ENCODE results near the gene KCNH8. TPM values are rescaled to one million over a fixed set of nuclear protein-coding genes. Genes with fewer than 3 reads are reported as not detected.
"Not testable (repeated sequence)": the region's sequence is repeated elsewhere in the genome, so short reads cannot be mapped to it uniquely, and the experiment has no call there.

KCNH8 gene
- 2.2 TPM for polyA plus RNA-seq
- long read RNA-seq, donor 1, result 0 reads
- long read RNA-seq, donor 2, result 0 reads
- long read RNA-seq, donor 3, result 0 reads
- long read RNA-seq, donor 4, result 0 reads
- long read RNA-seq, donor 5, result 0 reads
- long read RNA-seq, donor 6, result 0 reads
- long read RNA-seq, donor 7, result 0 reads
- long read RNA-seq, donor 8, result 0 reads
- long read RNA-seq, donor 9, result 0 reads
- long read RNA-seq, donor 10, result 0 reads
- long read RNA-seq, donor 11, result 0 reads

- Histone ChIP-seq H3K36me3 (ENCODE audit: control insufficient read depth, insufficient read depth, low read length) (no peaks in the 10 kb centered on the region), H3K27me3 (ENCODE audit: control insufficient read depth, insufficient read depth, low read length) (peaks cover 34% of the 10 kb centered on the region), H3K4me3 (ENCODE audit: low read length) (peak within 1 kb of the TSS; percentile 58), H3K27ac (ENCODE audit: low read length) (peak within 1 kb of the TSS; percentile 73), H3K4me1 (ENCODE audit: control insufficient read depth, insufficient read depth, low read length) (peaks cover 10% of the 10 kb centered on the region), H3K9me3 (ENCODE audit: control insufficient read depth, low read depth, low read length) (no peaks in the 10 kb centered on the region)
- DNase-seq, result peak; percentile 16 to 55
- no CpG with 5 or more reads among the region's 64 CpGs for WGBS (ENCODE audit: insufficient coverage, low lambda C conversion rate)
These were observed at the start of gene KCNH8 for GRCh38 chr3:19147905-19148767. Gene KCNH8 (plus strand): TSS chr3:19148510. CDS start chr3:19148720, 210 bp downstream.

- not testable (repeated sequence) for H3K27ac ChIP-seq (ENCODE audit: low read length); H3K27me3 ChIP-seq (ENCODE audit: control insufficient read depth, insufficient read depth, low read length); H3K4me3 ChIP-seq (ENCODE audit: low read length); H3K9me3 ChIP-seq (ENCODE audit: control insufficient read depth, low read depth, low read length); H3K36me3 ChIP-seq (ENCODE audit: control insufficient read depth, insufficient read depth, low read length); DNase-seq; H3K4me1 ChIP-seq (ENCODE audit: control insufficient read depth, insufficient read depth, low read length)
- no CpG with 5 or more reads among the region's 29 CpGs for WGBS (ENCODE audit: insufficient coverage, low lambda C conversion rate)
These were observed 45.5 kb upstream of the KCNH8 start for GRCh38 chr3:19102654-19103290.

- Histone ChIP-seq H3K27me3 (ENCODE audit: control insufficient read depth, insufficient read depth, low read length) (no peaks in the 10 kb centered on the region), H3K4me1 (ENCODE audit: control insufficient read depth, insufficient read depth, low read length) (no peaks in the 10 kb centered on the region), H3K9me3 (ENCODE audit: control insufficient read depth, low read depth, low read length) (peaks cover 5% of the 10 kb centered on the region), H3K4me3 (ENCODE audit: low read length) (no peak overlapping the region), H3K36me3 (ENCODE audit: control insufficient read depth, insufficient read depth, low read length) (no peaks in the 10 kb centered on the region), H3K27ac (ENCODE audit: low read length) (no peak overlapping the region)
- WGBS (ENCODE audit: insufficient coverage, low lambda C conversion rate), result no CpG with 5 or more reads among the region's 3 CpGs
- DNase-seq, result no peak
These were observed 44.8 kb upstream of the KCNH8 start for GRCh38 chr3:19103510-19103909.

GRCh38 chr3:19104459-19104858, 43.9 kb upstream of the KCNH8 start:
- Histone ChIP-seq H3K36me3 (ENCODE audit: control insufficient read depth, insufficient read depth, low read length) (no peaks in the 10 kb centered on the region), H3K4me1 (ENCODE audit: control insufficient read depth, insufficient read depth, low read length) (no peaks in the 10 kb centered on the region), H3K27ac (ENCODE audit: low read length) (no peak overlapping the region), H3K4me3 (ENCODE audit: low read length) (no peak overlapping the region), H3K9me3 (ENCODE audit: control insufficient read depth, low read depth, low read length) (peaks cover 5% of the 10 kb centered on the region), H3K27me3 (ENCODE audit: control insufficient read depth, insufficient read depth, low read length) (no peaks in the 10 kb centered on the region)
- no peak for DNase-seq

- H3K27me3 ChIP-seq (ENCODE audit: control insufficient read depth, insufficient read depth, low read length), result no peaks in the 10 kb centered on the region
- no peak for DNase-seq
- no peak overlapping the region for H3K4me3 ChIP-seq (ENCODE audit: low read length)
- peaks cover 5% of the 10 kb centered on the region for H3K9me3 ChIP-seq (ENCODE audit: control insufficient read depth, low read depth, low read length)
- H3K36me3 ChIP-seq (ENCODE audit: control insufficient read depth, insufficient read depth, low read length), result no peaks in the 10 kb centered on the region
- WGBS (ENCODE audit: insufficient coverage, low lambda C conversion rate), result no CpG with 5 or more reads among the region's 4 CpGs
- no peak overlapping the region for H3K27ac ChIP-seq (ENCODE audit: low read length)
- no peaks in the 10 kb centered on the region for H3K4me1 ChIP-seq (ENCODE audit: control insufficient read depth, insufficient read depth, low read length)
These were observed 42.5 kb upstream of the KCNH8 start for GRCh38 chr3:19105826-19106225.

GRCh38 chr3:19106307-19106706, 42.0 kb upstream of the KCNH8 start:
- Histone ChIP-seq H3K9me3 (ENCODE audit: control insufficient read depth, low read depth, low read length) (peaks cover 5% of the 10 kb centered on the region), H3K36me3 (ENCODE audit: control insufficient read depth, insufficient read depth, low read length) (no peaks in the 10 kb centered on the region), H3K27me3 (ENCODE audit: control insufficient read depth, insufficient read depth, low read length) (no peaks in the 10 kb centered on the region), H3K4me3 (ENCODE audit: low read length) (no peak overlapping the region), H3K4me1 (ENCODE audit: control insufficient read depth, insufficient read depth, low read length) (no peaks in the 10 kb centered on the region), H3K27ac (ENCODE audit: low read length) (no peak overlapping the region)
- no CpG with 5 or more reads among the region's 1 CpG for WGBS (ENCODE audit: insufficient coverage, low lambda C conversion rate)
- DNase-seq, result no peak

GRCh38 chr3:19107719-19108118, 40.6 kb upstream of the KCNH8 start:
- Histone ChIP-seq H3K9me3 (ENCODE audit: control insufficient read depth, low read depth, low read length) (peaks cover 5% of the 10 kb centered on the region), H3K27me3 (ENCODE audit: control insufficient read depth, insufficient read depth, low read length) (no peaks in the 10 kb centered on the region), H3K4me3 (ENCODE audit: low read length) (no peak overlapping the region), H3K27ac (ENCODE audit: low read length) (no peak overlapping the region), H3K36me3 (ENCODE audit: control insufficient read depth, insufficient read depth, low read length) (no peaks in the 10 kb centered on the region), H3K4me1 (ENCODE audit: control insufficient read depth, insufficient read depth, low read length) (no peaks in the 10 kb centered on the region)
- no CpG with 5 or more reads among the region's 3 CpGs for WGBS (ENCODE audit: insufficient coverage, low lambda C conversion rate)
- no peak for DNase-seq

- Histone ChIP-seq H3K27me3 (ENCODE audit: control insufficient read depth, insufficient read depth, low read length) (no peaks in the 10 kb centered on the region), H3K4me3 (ENCODE audit: low read length) (no peak overlapping the region), H3K36me3 (ENCODE audit: control insufficient read depth, insufficient read depth, low read length) (no peaks in the 10 kb centered on the region), H3K27ac (ENCODE audit: low read length) (no peak overlapping the region), H3K4me1 (ENCODE audit: control insufficient read depth, insufficient read depth, low read length) (no peaks in the 10 kb centered on the region), H3K9me3 (ENCODE audit: control insufficient read depth, low read depth, low read length) (peaks cover 5% of the 10 kb centered on the region)
- no CpG with 5 or more reads among the region's 1 CpG for WGBS (ENCODE audit: insufficient coverage, low lambda C conversion rate)
- no peak for DNase-seq
These were observed 37.9 kb upstream of the KCNH8 start for GRCh38 chr3:19110335-19110895.

GRCh38 chr3:19114461-19114860, 33.8 kb upstream of the KCNH8 start:
- Histone ChIP-seq H3K36me3 (ENCODE audit: control insufficient read depth, insufficient read depth, low read length) (no peaks in the 10 kb centered on the region), H3K27ac (ENCODE audit: low read length) (no peak overlapping the region), H3K27me3 (ENCODE audit: control insufficient read depth, insufficient read depth, low read length) (no peaks in the 10 kb centered on the region), H3K9me3 (ENCODE audit: control insufficient read depth, low read depth, low read length) (no peaks in the 10 kb centered on the region), H3K4me3 (ENCODE audit: low read length) (no peak overlapping the region), H3K4me1 (ENCODE audit: control insufficient read depth, insufficient read depth, low read length) (no peaks in the 10 kb centered on the region)
- no CpG with 5 or more reads among the region's 1 CpG for WGBS (ENCODE audit: insufficient coverage, low lambda C conversion rate)
- no peak for DNase-seq

GRCh38 chr3:19116239-19116638, 32.1 kb upstream of the KCNH8 start:
- no peak overlapping the region for H3K4me3 ChIP-seq (ENCODE audit: low read length)
- H3K27me3 ChIP-seq (ENCODE audit: control insufficient read depth, insufficient read depth, low read length), result no peaks in the 10 kb centered on the region
- no peak for DNase-seq
- WGBS (ENCODE audit: insufficient coverage, low lambda C conversion rate), result 67% methylated on average over 1 of the region's 2 CpGs
- no peak overlapping the region for H3K27ac ChIP-seq (ENCODE audit: low read length)
- H3K36me3 ChIP-seq (ENCODE audit: control insufficient read depth, insufficient read depth, low read length), result no peaks in the 10 kb centered on the region
- H3K9me3 ChIP-seq (ENCODE audit: control insufficient read depth, low read depth, low read length), result no peaks in the 10 kb centered on the region
- H3K4me1 ChIP-seq (ENCODE audit: control insufficient read depth, insufficient read depth, low read length), result no peaks in the 10 kb centered on the region
